ENCODE data around the gene ZNF536.

DNA sequence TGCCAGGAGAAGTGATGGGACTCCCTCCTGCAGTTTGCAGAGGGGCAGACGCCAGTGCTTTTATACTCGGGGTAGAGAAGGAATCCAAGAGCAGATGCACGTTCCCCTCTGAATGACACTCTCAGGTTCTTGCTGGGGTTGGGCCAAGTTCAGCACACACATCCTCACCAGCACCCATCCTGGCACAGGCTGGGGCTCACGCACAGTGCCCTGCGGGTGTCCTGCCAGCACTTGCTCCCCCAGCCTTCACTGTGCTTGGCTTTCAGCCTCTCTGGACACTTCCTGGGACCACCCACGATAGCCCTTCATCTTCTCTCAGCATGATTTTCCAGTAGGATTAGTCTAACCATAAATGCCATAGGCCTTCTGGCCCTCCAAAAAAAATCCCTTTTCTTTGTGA lies 158.6 kb downstream of the ZNF536 start:
- TF ChIP-seq, protein P1, sequence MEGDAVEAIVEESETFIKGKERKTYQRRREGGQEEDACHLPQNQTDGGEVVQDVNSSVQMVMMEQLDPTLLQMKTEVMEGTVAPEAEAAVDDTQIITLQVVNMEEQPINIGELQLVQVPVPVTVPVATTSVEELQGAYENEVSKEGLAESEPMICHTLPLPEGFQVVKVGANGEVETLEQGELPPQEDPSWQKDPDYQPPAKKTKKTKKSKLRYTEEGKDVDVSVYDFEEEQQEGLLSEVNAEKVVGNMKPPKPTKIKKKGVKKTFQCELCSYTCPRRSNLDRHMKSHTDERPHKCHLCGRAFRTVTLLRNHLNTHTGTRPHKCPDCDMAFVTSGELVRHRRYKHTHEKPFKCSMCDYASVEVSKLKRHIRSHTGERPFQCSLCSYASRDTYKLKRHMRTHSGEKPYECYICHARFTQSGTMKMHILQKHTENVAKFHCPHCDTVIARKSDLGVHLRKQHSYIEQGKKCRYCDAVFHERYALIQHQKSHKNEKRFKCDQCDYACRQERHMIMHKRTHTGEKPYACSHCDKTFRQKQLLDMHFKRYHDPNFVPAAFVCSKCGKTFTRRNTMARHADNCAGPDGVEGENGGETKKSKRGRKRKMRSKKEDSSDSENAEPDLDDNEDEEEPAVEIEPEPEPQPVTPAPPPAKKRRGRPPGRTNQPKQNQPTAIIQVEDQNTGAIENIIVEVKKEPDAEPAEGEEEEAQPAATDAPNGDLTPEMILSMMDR (IDR thresholded peaks at IDR 0.05): no peak
- no peak for TF ChIP-seq POLR2A (IDR thresholded peaks at IDR 0.05)

All from esophagus squamous epithelium (tissue), 4 donors.